ENCODE data around the gene CLTC.
A peak's percentile ranks its signal among the peaks of the same experiment; 100 is the strongest.

The CLTC gene

DNA sequence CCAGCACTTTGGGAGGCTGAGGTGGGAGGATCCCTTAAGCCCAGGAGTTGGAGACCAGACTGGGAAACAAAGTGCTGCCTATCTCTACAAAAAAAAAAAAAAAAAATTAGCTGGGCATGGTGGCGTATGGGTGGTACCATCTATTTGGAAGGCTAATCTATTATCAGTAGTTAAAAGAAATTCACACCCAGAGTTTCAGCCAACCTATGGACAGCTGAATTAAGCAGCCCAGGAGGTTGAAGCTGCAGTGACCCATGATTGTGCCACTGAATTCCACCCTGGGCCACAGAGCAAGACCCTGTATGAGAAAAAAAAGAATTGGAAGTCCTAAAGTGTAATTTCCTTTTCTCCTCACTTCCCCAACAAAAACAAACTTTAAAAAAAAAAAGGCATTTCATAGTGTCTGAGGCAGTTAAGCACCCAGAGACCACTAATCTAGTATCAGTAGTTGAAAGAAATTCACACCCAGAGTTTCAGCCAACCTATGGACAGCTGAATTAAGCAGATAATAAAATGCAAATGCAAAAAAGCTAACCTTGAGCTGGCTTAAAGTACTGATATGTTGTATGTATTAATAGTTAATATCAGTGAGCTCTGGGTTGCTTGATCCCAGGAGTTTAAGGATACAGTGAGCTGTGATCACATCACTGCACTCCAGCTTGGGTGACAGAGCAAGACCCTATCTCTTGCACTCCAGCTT, 18.1 kb downstream of the CLTC start:
- no peaks in the 10 kb centered on the region for H3K36me3 ChIP-seq (ENCODE audit: control insufficient read depth, insufficient read depth, low read length)
- no peak overlapping the region for H2AFZ ChIP-seq
- H3K9me3 ChIP-seq (ENCODE audit: control insufficient read depth, low read length) = no peaks in the 10 kb centered on the region
- no peak overlapping the region for H3K9ac ChIP-seq
- no peaks in the 10 kb centered on the region for H3K27me3 ChIP-seq (ENCODE audit: control insufficient read depth, insufficient read depth, low read length)
- no peak overlapping the region for H3K4me2 ChIP-seq (ENCODE audit: low read length)
- peaks cover 30% of the 10 kb centered on the region for H3K79me2 ChIP-seq
- H3K27ac ChIP-seq = no peak overlapping the region
- TF ChIP-seq, protein P1, sequence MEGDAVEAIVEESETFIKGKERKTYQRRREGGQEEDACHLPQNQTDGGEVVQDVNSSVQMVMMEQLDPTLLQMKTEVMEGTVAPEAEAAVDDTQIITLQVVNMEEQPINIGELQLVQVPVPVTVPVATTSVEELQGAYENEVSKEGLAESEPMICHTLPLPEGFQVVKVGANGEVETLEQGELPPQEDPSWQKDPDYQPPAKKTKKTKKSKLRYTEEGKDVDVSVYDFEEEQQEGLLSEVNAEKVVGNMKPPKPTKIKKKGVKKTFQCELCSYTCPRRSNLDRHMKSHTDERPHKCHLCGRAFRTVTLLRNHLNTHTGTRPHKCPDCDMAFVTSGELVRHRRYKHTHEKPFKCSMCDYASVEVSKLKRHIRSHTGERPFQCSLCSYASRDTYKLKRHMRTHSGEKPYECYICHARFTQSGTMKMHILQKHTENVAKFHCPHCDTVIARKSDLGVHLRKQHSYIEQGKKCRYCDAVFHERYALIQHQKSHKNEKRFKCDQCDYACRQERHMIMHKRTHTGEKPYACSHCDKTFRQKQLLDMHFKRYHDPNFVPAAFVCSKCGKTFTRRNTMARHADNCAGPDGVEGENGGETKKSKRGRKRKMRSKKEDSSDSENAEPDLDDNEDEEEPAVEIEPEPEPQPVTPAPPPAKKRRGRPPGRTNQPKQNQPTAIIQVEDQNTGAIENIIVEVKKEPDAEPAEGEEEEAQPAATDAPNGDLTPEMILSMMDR (IDR thresholded peaks at IDR 0.05) = no peak
- H3K4me1 ChIP-seq = peaks cover 38% of the 10 kb centered on the region
- no peak overlapping the region for H3K4me3 ChIP-seq (ENCODE audit: low read depth, low read length)

- H3K4me2 ChIP-seq (ENCODE audit: low read length) = no peak overlapping the region
- no peak overlapping the region for H3K9ac ChIP-seq
- peaks cover 38% of the 10 kb centered on the region for H3K4me1 ChIP-seq
Measured at GRCh38 chr17:59638553-59638952, 18.9 kb downstream of the CLTC start.

DNA sequence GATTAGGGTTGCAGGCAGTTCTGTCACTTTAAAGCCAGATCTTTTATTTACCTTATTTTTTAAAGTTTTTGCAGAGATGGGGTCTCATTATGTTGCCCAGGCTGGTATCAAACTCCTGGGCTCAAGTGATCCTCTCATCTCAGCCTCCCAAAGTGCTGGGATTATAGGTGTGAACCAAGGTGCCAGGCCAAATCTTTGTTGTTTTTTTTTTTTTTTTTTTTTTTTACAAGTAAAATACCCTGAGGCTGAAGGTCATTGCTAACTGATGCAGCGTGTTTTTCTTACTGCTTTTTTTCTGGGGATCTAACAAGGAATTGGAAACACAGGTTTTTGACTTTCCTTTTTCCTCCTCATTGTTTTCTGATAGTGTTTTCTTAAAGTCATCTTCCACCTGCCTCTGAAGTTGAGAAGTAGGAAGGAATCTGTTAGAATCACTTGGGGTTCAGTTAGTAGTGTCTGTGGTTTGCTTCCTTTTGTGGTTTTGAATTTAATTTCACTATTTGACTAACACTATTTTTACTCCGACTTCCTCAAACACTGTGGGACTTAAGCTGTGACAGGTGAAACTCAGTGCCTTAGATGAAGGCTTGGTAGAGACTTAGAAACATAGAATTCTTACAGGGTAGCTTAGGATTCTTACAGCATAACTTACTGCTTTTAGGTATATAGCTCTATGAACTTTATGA, 22.2 kb downstream of the CLTC start:
- H3K4me1 ChIP-seq = peaks cover 27% of the 10 kb centered on the region
- H3K9me3 ChIP-seq (ENCODE audit: control insufficient read depth, low read length) = no peaks in the 10 kb centered on the region
- no peak overlapping the region for H3K27ac ChIP-seq
- H3K79me2 ChIP-seq = peaks cover 33% of the 10 kb centered on the region
- no peak overlapping the region for H3K9ac ChIP-seq
- TF ChIP-seq, protein P1 (IDR thresholded peaks at IDR 0.05) = no peak
- H3K36me3 ChIP-seq (ENCODE audit: control insufficient read depth, insufficient read depth, low read length) = no peaks in the 10 kb centered on the region
- peak overlapping the region; percentile 51 for H3K4me2 ChIP-seq (ENCODE audit: low read length)
- no peak overlapping the region for H2AFZ ChIP-seq
- H3K4me3 ChIP-seq (ENCODE audit: low read depth, low read length) = no peak overlapping the region
- no peaks in the 10 kb centered on the region for H3K27me3 ChIP-seq (ENCODE audit: control insufficient read depth, insufficient read depth, low read length)

More at GRCh38 chr17:59638553-59638952, 18.9 kb downstream of the CLTC start:
- Histone ChIP-seq H3K9me3 (ENCODE audit: control insufficient read depth, low read length) (no peaks in the 10 kb centered on the region), H3K27ac (no peak overlapping the region), H3K27me3 (ENCODE audit: control insufficient read depth, insufficient read depth, low read length) (no peaks in the 10 kb centered on the region), H3K36me3 (ENCODE audit: control insufficient read depth, insufficient read depth, low read length) (no peaks in the 10 kb centered on the region), H3K4me3 (ENCODE audit: low read depth, low read length) (no peak overlapping the region), H3K79me2 (peaks cover 32% of the 10 kb centered on the region), H2AFZ (no peak overlapping the region)
- TF ChIP-seq, protein P1 (IDR thresholded peaks at IDR 0.05) = no peak

DNA sequence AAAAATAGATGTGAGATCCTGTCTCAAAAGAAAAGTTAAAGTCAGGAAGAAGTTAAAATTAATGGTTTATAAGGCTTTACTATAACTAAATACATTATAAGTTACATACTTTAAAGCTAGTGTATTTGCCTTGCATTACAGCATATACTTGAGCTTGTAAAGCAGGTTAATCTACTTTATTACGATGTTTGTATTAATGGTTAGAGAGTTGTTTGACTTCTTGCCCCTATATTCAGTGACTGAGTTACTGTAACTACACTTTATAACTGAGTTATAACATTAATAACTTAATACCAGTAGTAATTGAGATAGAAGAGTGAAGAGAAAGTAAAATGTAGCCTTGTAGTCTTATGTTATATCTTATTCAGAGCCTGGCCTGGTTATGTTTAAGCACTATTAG, 22.9 kb downstream of the CLTC start:
- TF ChIP-seq, protein P1 (IDR thresholded peaks at IDR 0.05) = no peak
- H3K27ac ChIP-seq = no peak overlapping the region
- peaks cover 33% of the 10 kb centered on the region for H3K79me2 ChIP-seq
- no peaks in the 10 kb centered on the region for H3K9me3 ChIP-seq (ENCODE audit: control insufficient read depth, low read length)
- no peaks in the 10 kb centered on the region for H3K27me3 ChIP-seq (ENCODE audit: control insufficient read depth, insufficient read depth, low read length)
- no peaks in the 10 kb centered on the region for H3K36me3 ChIP-seq (ENCODE audit: control insufficient read depth, insufficient read depth, low read length)
- H3K9ac ChIP-seq = no peak overlapping the region
- H3K4me3 ChIP-seq (ENCODE audit: low read depth, low read length) = no peak overlapping the region
- H3K4me2 ChIP-seq (ENCODE audit: low read length) = no peak overlapping the region
- no peak overlapping the region for H2AFZ ChIP-seq
- H3K4me1 ChIP-seq = peaks cover 27% of the 10 kb centered on the region

All from parathyroid adenoma (tissue), 2 donors.